ENCODE measurements around the gene SURF1.

SURF1 gene

GRCh38 chr9:133356391-133357091 is at the start of gene SURF1, which contains the start of gene SURF2:
Gene SURF1, minus strand, starts transcription at chr9:133356487. Its CDS starts 34 bp downstream, at chr9:133356453.
Gene SURF2, plus strand, starts transcription at chr9:133356550. Its CDS starts 43 bp downstream, at chr9:133356593.
- peak; percentile 89 for DNase-seq
- TF ChIP-seq CTCF (IDR thresholded peaks at IDR 0.05; ENCODE audit: borderline replicate concordance, extremely low read depth, low read length, poor library complexity, severe bottlenecking) (no peak), EZH2 (IDR thresholded peaks at IDR 0.05; ENCODE audit: borderline replicate concordance, low read depth, low read length, severe bottlenecking) (no peak)
- Histone ChIP-seq H3K27ac (ENCODE audit: low read length) (peak within 1 kb of the TSS; percentile 68), H3K9me3 (ENCODE audit: insufficient read depth, low read length, severe bottlenecking) (no peaks in the 10 kb centered on the region), H3K4me1 (ENCODE audit: insufficient read depth, low read length) (peaks cover 40% of the 10 kb centered on the region), H4K20me1 (ENCODE audit: insufficient read depth, low read length) (peaks cover 28% of the 10 kb centered on the region; the same call in 1 of the 2 replicates), H3K79me2 (ENCODE audit: insufficient read depth, low read length) (peaks cover 35% of the 10 kb centered on the region), H3K36me3 (ENCODE audit: insufficient read depth, low read length) (peaks cover 52% of the 10 kb centered on the region), H3K4me3 (ENCODE audit: low read depth in 1 of 2, low read length in 2 of 2) (peak within 1 kb of the TSS; percentile 84 to 91), H3K4me2 (ENCODE audit: insufficient read depth, low read length) (peak within 1 kb of the TSS; percentile 87), H2AFZ (ENCODE audit: low read depth, low read length) (peak within 1 kb of the TSS; percentile 80), H3K9ac (ENCODE audit: low read depth, low read length) (peak within 1 kb of the TSS; percentile 63), H3K27me3 (ENCODE audit: insufficient read depth, low read length, poor library complexity) (no peaks in the 10 kb centered on the region)
- ATAC-seq (ENCODE audit: insufficient read depth, low read depth), result peak; percentile 86

- H3K4me1 ChIP-seq (ENCODE audit: insufficient read depth, low read length), result no peaks in the 10 kb centered on the region
- H3K79me2 ChIP-seq (ENCODE audit: insufficient read depth, low read length), result no peaks in the 10 kb centered on the region
- H3K27me3 ChIP-seq (ENCODE audit: insufficient read depth, low read length, poor library complexity), result no peaks in the 10 kb centered on the region
- H3K9me3 ChIP-seq (ENCODE audit: insufficient read depth, low read length, severe bottlenecking), result no peaks in the 10 kb centered on the region
- H3K36me3 ChIP-seq (ENCODE audit: insufficient read depth, low read length), result peaks cover 52% of the 10 kb centered on the region
- no peak overlapping the region for H3K27ac ChIP-seq (ENCODE audit: low read length)
- ATAC-seq (ENCODE audit: insufficient read depth, low read depth) (no peak), DNase-seq (no peak)
- peaks cover 15% of the 10 kb centered on the region for H4K20me1 ChIP-seq (ENCODE audit: insufficient read depth, low read length)
- H3K4me2 ChIP-seq (ENCODE audit: insufficient read depth, low read length), result no peak overlapping the region
- no peak overlapping the region for H3K4me3 ChIP-seq (ENCODE audit: low read depth in 1 of 2, low read length in 2 of 2)
- H3K9ac ChIP-seq (ENCODE audit: low read depth, low read length), result no peak overlapping the region
- H2AFZ ChIP-seq (ENCODE audit: low read depth, low read length), result no peak overlapping the region
- TF ChIP-seq EZH2 (IDR thresholded peaks at IDR 0.05; ENCODE audit: borderline replicate concordance, low read depth, low read length, severe bottlenecking), result no peak
- no peak for TF ChIP-seq CTCF (IDR thresholded peaks at IDR 0.05; ENCODE audit: borderline replicate concordance, extremely low read depth, low read length, poor library complexity, severe bottlenecking)
These were observed 49.5 kb upstream of the SURF1 start for GRCh38 chr9:133405508-133406438.

- H3K9me3 ChIP-seq (ENCODE audit: insufficient read depth, low read length, severe bottlenecking), result no peaks in the 10 kb centered on the region
- H3K27me3 ChIP-seq (ENCODE audit: insufficient read depth, low read length, poor library complexity), result no peaks in the 10 kb centered on the region
- ATAC-seq (ENCODE audit: insufficient read depth, low read depth) (no peak), DNase-seq (no peak)
- no peak overlapping the region for H3K4me3 ChIP-seq (ENCODE audit: low read depth in 1 of 2, low read length in 2 of 2)
- no peak for TF ChIP-seq CTCF (IDR thresholded peaks at IDR 0.05; ENCODE audit: borderline replicate concordance, extremely low read depth, low read length, poor library complexity, severe bottlenecking)
- no peak for TF ChIP-seq EZH2 (IDR thresholded peaks at IDR 0.05; ENCODE audit: borderline replicate concordance, low read depth, low read length, severe bottlenecking)
- peaks cover 15% of the 10 kb centered on the region for H4K20me1 ChIP-seq (ENCODE audit: insufficient read depth, low read length)
- no peaks in the 10 kb centered on the region for H3K79me2 ChIP-seq (ENCODE audit: insufficient read depth, low read length)
- H3K36me3 ChIP-seq (ENCODE audit: insufficient read depth, low read length), result peaks cover 41% of the 10 kb centered on the region
- H3K27ac ChIP-seq (ENCODE audit: low read length), result no peak overlapping the region
- no peaks in the 10 kb centered on the region for H3K4me1 ChIP-seq (ENCODE audit: insufficient read depth, low read length)
- no peak overlapping the region for H3K4me2 ChIP-seq (ENCODE audit: insufficient read depth, low read length)
- H3K9ac ChIP-seq (ENCODE audit: low read depth, low read length), result no peak overlapping the region
- H2AFZ ChIP-seq (ENCODE audit: low read depth, low read length), result no peak overlapping the region
These were observed 48.2 kb upstream of the SURF1 start for GRCh38 chr9:133404454-133405002.

Data from DND-41 (cell line).